ENCODE measurements around the gene KAT8.
"Not testable (repeated sequence)": the region's sequence is repeated elsewhere in the genome, so short reads cannot be mapped to it uniquely, and the experiment has no call there.

Gene KAT8

DNA sequence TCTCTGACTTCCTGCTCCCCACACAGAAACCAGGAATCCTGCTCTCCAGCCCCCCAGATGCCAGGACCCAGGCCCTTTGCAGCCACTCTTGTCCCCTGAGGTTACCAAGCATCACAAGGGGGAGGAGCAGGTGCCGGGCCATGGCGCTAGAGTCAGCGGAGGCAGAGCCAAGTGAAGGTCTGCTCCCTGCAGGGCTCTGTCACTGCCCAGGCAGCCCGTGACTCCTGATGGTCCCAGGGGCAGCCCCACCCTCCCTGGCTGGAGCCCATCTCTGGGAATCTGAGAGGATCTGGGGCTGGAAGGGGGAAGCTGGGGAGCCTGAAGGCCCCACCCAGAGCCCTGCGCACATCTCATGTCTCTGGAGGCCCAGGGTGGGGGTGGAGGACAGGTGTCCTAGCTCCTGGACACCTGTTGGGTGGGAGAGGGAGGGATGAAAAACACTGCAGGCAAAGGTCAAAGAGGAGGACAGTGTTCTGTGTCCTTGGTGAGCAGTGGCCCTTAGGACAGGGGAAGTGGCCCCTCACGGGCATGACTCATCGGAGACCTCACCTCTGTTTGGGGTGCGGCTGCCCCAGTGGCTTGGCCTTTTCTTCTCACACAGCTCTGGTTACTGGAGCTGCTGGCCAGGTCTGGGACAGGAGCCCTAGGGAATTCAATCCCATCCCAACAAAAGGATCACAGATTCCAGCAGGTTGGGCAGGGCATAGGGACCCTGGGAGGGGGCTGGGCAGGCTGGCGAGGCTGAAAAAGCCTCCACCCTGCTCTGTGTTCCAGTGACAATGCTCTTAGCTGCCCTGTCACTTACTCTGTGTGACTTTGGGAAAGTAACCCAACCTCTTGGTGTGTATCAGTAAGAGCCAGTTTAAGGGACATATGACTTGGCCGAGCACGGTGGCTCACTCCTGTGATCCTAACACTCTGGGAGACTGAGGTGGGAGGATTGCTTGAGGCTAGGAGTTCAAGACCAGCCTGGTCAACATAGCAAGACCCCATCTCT lies 32.7 kb downstream of the KAT8 start, which contains the start of gene PRSS36:
Gene PRSS36, minus strand, starts transcription at position 173 of the 997 bp plus-strand sequence. Its CDS starts 31 bp downstream, at position 142.
- no peak for DNase-seq

GRCh38 chr16:31150976-31151375 lies 33.5 kb downstream of the KAT8 start:
- DNase-seq = not testable (repeated sequence)

DNA sequence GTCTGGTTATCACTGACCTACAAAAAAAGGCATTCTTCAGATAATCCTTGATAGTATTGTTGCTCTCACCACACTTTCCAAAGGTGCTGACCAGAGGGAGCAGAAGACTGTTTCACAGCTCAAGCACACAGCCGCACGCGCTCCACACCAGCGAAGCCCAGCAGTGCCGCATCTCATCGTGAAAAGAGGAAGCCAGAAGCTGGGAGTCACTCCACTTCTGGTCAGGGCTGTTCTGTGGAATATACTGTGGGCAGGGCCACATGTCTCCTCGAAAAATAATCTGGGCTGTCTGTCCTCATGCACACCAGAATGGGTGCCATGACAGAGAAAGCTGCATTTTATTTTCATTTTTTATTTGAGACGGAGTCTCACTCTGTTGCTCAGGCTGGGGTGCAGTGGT lies 39.7 kb downstream of the KAT8 start:
- DNase-seq = no peak

DNA sequence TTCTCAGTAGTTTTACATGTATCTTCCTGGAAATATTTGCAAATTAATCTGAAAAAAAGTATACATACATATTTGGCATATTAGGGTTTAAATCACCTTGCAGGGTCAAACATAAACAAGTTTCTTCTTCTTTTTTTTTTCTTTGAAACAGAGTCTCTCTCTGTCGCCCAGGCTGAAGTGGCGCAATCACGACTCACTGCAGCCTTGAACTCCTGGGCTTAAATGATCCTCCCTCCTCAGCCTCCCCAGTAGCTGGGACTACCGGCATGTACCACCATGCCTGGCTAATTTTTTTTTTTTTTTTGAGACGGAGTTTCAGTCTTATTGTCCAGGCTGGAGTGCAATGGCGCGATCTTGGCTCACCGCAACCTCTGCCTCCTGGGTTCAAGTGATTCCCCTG lies 49.9 kb downstream of the KAT8 start:
- no peak for DNase-seq

- DNase-seq = no peak
Measured at GRCh38 chr16:31168848-31169247, 51.4 kb downstream of the KAT8 start.

DNA sequence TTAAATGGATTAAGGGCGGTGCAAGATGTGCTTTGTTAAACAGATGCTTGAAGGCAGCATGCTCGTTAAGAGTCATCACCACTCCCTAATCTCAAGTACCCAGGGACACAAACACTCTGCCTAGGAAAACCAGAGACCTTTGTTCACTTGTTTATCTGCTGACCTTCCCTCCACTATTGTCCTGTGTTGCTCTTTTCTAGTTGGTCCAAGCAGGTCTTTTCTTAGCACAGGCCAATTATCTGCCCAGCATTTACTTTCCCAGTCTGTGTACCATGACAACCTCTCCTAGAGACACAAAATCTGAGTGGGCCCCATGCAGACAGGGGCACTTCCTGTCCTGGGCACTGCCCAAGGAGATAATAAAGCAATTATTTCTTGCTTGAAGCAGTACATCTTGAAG lies 52.6 kb downstream of the KAT8 start:
- not testable (repeated sequence) for DNase-seq

DNA sequence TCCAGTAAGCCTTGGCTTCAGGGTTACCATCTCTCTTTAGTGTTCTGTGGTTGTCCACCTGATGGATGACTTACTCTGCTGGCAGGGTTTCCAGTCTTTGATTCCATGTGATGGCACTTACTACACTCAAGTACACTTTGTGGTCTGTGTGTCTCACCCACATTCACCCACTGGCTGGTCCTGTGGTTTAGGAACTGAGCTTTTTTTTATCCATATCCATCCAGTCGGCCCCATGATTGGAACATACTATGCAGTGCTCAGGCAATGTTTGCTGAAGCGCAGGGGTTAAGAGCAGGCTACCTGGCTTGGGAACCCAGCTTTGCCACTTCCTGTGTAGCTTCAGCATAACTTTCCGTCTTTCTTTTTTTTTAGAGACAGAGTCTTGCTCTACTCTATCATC lies 59.7 kb downstream of the KAT8 start:
- DNase-seq = peak; percentile 24

DNA sequence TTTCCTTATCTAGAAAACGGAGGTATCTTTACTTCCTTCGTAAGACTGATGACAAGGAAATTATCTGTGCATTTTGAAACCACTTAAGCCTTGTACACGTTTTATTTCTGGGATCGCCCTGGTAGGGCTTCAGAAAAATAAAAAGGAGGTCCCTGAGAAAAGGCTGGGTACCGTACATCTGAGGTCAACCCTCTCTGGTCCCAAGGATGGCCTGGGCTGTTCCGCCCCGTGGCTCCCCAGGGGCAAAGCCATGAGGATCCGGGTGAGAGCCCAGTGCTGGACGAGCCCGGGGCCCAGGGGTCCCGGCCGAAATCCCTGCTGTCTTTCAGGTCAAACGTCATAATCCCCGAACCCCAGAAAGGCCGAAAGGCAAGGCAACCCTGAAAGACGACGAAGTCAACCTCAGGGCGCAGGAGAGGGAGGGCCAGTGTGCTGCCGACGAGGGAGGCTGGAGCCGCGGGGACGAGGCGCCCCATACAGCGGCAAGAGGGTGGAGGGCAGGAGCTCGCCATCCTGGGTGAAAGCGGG lies 61.8 kb downstream of the KAT8 start:
- no peak for DNase-seq

GRCh38 chr16:31179747-31180459 lies 62.4 kb downstream of the KAT8 start, which contains the start of gene FUS:
Gene FUS (plus strand): TSS chr16:31180139. CDS start chr16:31180215, 76 bp downstream.
- peak; percentile 84 for DNase-seq

Data from fibroblast of upper back skin (primary cell).